WERI-Rb-1 (cell line): ENCODE data around the gene RASIP1.
A peak's percentile ranks its signal among the peaks of the same experiment; 100 is the strongest.
"Not testable (repeated sequence)": the region's sequence is repeated elsewhere in the genome, so short reads cannot be mapped to it uniquely, and the experiment has no call there.

Source experiments
- DNase-seq: peaks from one replicate; pipeline ENCODE4 v3.0.0-alpha.2; 2020
- H3K27ac ChIP-seq: fragments of 250-450 bp; sonication (Bioruptor Pico); 2 replicates; pipeline ENCODE4 v1.5.1; 2020; ENCODE audit warnings: mild to moderate bottlenecking, moderate library complexity
- H3K27me3 ChIP-seq: fragments of 250-450 bp; sonication (Bioruptor Pico); 2 replicates; pipeline ENCODE4 v1.5.1; 2021; ENCODE audit warnings: mild to moderate bottlenecking, low read depth, moderate library complexity; ENCODE audit not compliant: insufficient read depth, severe bottlenecking
- H3K36me3 ChIP-seq: fragments of 250-450 bp; sonication (Bioruptor Pico); 2 replicates; pipeline ENCODE4 v1.5.1; 2020; ENCODE audit warnings: mild to moderate bottlenecking, moderate library complexity
- H3K4me3 ChIP-seq: 2 replicates; pipeline ENCODE4 v1.5.1; 2011; ENCODE audit warnings: low read depth, mild to moderate bottlenecking, control low read depth, low read length
- H3K9me3 ChIP-seq: fragments of 250-450 bp; sonication (Bioruptor Pico); 2 replicates; pipeline ENCODE4 v1.5.1; 2021; ENCODE audit warnings: mild to moderate bottlenecking, moderate library complexity; ENCODE audit not compliant: severe bottlenecking
- CTCF ChIP-seq: IDR thresholded peaks from 2 replicates; pipeline ENCODE4 v1.5.1; 2011; ENCODE audit warnings: low read depth, mild to moderate bottlenecking, control low read depth, inconsistent platforms, low read length

The RASIP1 gene

GRCh38 chr19:48720251-48720612 lies 20.2 kb downstream of the RASIP1 start:
- Histone ChIP-seq H3K27me3 (no peaks in the 10 kb centered on the region), H3K36me3 (no peaks in the 10 kb centered on the region; the same call in 1 of the 2 replicates), H3K27ac (peak overlapping the region; percentile 19; the same call in 1 of the 2 replicates), H3K4me3 (peak overlapping the region; percentile 81), H3K9me3 (no peaks in the 10 kb centered on the region)
- no peak for TF ChIP-seq CTCF
- no peak for DNase-seq

- Histone ChIP-seq H3K27me3 (no peaks in the 10 kb centered on the region), H3K4me3 (peak within 1 kb of the TSS; percentile 81), H3K36me3 (no peaks in the 10 kb centered on the region; the same call in 1 of the 2 replicates), H3K9me3 (no peaks in the 10 kb centered on the region), H3K27ac (peak within 1 kb of the TSS; percentile 88)
- TF ChIP-seq CTCF: 0 out of 2 replicates have a peak, but pooled peaks have one; percentile 7
- DNase-seq: peak; percentile 46
These were observed 20.9 kb downstream of the RASIP1 start, which contains the start of gene MAMSTR for GRCh38 chr19:48719263-48720171. Gene MAMSTR (minus strand): TSS chr19:48719725. CDS start chr19:48719031, 694 bp downstream.

- Histone ChIP-seq H3K27me3 (no peaks in the 10 kb centered on the region), H3K36me3 (no peaks in the 10 kb centered on the region; the same call in 1 of the 2 replicates), H3K9me3 (no peaks in the 10 kb centered on the region), H3K27ac (no peak overlapping the region), H3K4me3 (no peak overlapping the region)
- no peak for TF ChIP-seq CTCF
- no peak for DNase-seq
These were observed 21.6 kb downstream of the RASIP1 start for GRCh38 chr19:48718711-48719231.

GRCh38 chr19:48718106-48718505 lies 22.3 kb downstream of the RASIP1 start:
- not testable (repeated sequence) for H3K27me3 ChIP-seq, H3K9me3 ChIP-seq, H3K36me3 ChIP-seq, DNase-seq, H3K4me3 ChIP-seq, H3K27ac ChIP-seq

GRCh38 chr19:48716562-48717291 lies 23.7 kb downstream of the RASIP1 start:
- DNase-seq: no peak
- no peaks in the 10 kb centered on the region for H3K9me3 ChIP-seq
- no peaks in the 10 kb centered on the region; the same call in 1 of the 2 replicates for H3K36me3 ChIP-seq
- H3K27ac ChIP-seq: no peak overlapping the region
- H3K27me3 ChIP-seq: no peaks in the 10 kb centered on the region
- H3K4me3 ChIP-seq: no peak overlapping the region
- TF ChIP-seq CTCF: no peak

GRCh38 chr19:48715681-48716171 lies 24.7 kb downstream of the RASIP1 start:
- H3K9me3 ChIP-seq: no peaks in the 10 kb centered on the region
- H3K36me3 ChIP-seq: no peaks in the 10 kb centered on the region; the same call in 1 of the 2 replicates
- H3K4me3 ChIP-seq: no peak overlapping the region
- H3K27ac ChIP-seq: no peak overlapping the region; the same call in 1 of the 2 replicates
- DNase-seq: no peak
- TF ChIP-seq CTCF: no peak
- H3K27me3 ChIP-seq: no peaks in the 10 kb centered on the region
